ENCODE results near the gene GOLGA6A. TPM values are rescaled to one million over a fixed set of nuclear protein-coding genes. Genes with fewer than 3 reads are reported as not detected.
"Not testable (repeated sequence)": the region's sequence is repeated elsewhere in the genome, so short reads cannot be mapped to it uniquely, and the experiment has no call there.

GOLGA6A gene, protein sequence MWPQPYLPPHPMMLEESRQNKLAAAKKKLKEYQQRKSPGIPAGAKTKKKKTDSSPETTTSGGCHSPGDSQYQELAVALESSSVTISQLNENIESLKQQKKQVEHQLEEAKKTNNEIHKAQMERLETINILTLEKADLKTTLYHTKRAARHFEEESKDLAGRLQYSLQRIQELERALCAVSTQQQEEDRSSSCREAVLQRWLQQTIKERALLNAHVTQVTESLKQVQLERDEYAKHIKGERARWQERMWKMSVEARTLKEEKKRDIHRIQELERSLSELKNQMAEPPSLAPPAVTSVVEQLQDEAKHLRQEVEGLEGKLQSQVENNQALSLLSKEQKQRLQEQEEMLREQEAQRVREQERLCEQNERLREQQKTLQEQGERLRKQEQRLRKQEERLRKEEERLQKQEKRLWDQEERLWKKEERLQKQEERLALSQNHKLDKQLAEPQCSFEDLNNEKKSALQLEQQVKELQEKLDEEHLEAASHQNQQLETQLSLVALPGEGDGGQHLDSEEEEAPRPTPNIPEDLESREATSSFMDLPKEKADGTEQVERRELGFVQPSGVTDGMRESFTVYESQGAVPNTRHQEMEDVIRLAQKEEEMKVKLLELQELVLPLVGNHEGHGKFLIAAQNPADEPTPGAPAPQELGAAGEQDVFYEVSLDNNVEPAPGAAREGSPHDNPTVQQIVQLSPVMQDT
- total RNA-seq, result not detected
- long read RNA-seq, result 0 reads

DNA sequence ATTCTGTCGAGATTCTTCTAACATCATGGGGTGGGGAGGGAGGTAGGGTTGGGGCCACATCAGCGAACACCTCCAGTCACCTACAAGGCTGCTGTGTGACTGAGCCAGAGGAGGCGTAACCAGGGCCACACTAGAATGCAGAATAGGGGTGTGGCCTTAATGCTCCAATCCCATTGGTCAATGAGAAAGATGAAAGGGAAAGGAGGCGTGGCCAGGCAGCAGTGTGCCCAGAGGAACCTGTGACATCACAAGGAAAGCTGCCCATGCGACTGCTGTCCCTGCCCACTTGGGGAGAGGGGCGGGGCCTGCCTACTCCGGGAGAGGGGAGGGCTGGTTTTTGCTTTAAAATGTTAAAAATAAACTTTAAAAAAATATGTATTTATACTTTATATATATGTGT lies at the start of gene GOLGA6A:
TSS of gene GOLGA6A (minus strand) at position 101 of the 400 bp plus-strand sequence. CDS start at position 60, 41 bp downstream.
- ATAC-seq; intact Hi-C loops (cut with DNase I); DNase-seq: not testable (repeated sequence)

DNA sequence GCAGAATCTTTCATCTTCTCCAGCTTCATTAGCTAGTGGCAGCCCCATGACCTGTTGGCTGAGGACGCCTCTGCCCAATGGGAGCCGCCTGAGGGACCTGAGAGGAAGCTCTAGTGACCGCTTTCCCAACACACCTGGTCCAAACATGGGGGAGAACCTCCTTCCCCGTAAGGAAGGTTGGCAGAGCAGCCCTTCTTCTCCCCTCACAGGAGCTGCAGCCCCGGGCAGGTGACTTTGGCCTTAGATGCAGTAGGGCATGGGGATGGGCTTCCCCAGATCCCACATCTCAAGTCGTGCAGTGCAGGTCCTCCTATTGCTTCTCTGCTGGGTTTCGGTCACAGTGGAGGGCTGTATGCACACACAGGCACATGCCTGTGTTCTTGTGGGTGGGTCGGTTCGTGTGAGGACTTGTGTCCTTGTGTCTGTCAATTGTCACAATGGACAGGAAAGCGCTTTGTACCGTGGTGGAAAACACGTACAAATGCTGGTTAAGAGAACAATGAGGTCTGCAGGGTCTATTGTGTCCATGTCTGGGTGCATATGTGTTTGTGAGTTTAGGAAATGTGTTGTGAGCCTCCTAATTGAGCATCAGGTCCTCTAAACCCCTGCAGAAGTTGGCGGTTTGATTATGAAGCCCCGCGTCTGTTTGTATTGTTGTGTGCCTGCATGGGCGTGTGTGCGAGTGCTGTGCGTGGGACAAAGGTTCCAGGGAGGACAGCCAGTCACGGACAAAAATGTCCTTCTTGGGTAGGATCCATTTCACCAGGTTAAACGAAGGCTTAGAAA lies 49.5 kb upstream of the GOLGA6A start:
- intact Hi-C loops (cut with DNase I), result loop anchor here in 1 of 2 donors (10.0 kb wide), 1 partner anchor 113 kb away; no protein-coding TSS in a partner anchor
- no peak for ATAC-seq

DNA sequence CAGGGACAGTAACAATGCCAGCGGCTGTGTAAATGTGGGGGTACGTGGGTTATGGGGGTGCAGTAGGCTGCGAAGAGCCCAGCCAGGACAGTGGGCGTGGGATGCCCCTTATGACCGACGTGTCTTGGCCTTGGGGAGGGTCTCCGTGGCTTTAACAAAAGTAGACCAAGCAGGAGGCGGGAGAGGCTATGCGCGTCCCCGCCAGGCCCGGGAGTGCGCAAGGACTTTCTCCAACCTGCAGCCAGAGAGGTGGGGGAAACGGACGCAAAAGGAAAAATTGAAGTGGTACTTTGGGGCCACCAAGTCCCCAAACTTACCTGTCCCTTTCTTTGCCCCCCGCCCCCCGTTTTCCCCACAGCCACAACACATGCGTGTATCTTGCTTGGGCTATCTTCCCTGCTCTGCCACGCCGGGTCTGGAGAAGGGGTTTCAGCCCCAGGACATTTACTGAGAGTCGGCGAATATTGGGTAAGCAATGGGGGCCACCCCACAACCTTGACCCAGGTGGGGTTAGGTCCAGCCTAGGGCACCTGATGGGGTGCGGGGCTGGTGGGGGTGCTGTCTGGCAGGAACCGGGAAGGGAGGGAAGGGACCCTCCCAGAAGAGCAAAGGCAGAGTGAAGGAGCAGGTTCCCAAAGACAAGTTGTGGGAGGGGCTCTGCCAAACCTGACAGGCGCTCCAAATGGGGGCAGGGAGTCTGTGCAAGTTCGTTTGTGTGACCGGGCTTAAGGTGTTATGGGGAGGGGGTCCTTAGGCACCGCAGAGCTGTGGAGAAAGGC lies 48.7 kb upstream of the GOLGA6A start:
- no peak for DNase-seq
- ATAC-seq, result no peak
- intact Hi-C loops (cut with DNase I), result loop anchor here in 1 of 2 donors (10.0 kb wide), 1 partner anchor 114 kb away; no protein-coding TSS in a partner anchor

More for the DNA sequence above, 49.5 kb upstream of the GOLGA6A start:
- DNase-seq, result no peak

DNA sequence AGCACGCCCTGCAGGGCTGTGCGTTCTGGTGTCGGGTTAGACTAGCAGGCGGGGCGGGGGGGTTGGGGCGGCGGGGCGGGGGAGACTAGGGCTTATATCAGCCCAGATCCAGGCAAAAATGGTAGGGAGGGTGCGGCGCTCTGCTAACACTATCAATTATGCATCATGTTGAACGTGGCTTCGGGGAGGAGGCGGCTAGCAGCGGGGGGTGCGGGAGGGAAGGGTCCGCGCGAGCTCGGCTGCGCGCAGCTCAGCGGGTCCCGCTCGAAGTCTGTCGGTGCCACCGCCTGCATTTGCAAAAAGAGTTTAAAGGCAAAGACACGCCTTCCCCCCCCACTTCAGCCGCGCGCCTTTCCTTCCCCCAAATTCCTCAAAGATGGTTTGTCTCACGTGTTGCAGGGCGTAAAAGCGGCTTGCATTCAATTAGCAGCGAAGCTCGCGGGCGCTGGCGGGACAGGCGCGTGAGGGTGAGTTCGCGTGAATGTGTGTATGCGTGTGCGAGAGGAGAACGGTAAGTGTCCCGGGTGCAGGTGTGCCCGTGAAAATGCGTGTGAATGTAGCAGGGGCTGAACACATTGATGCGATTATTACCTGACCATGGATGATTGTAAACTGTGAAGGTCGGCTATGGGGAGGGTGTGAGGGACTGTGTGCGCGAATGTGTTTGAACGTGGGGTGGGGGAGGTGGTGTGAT lies 48.0 kb upstream of the GOLGA6A start, which contains the start of gene ISLR2:
TSS of gene ISLR2 (plus strand) at position 432 of the 694 bp plus-strand sequence. CDS start 2,169 bp downstream, outside the sequence.
- no peak for DNase-seq
- no peak for ATAC-seq
- intact Hi-C loops (cut with DNase I), result loop anchor here in 1 of 2 donors (10.0 kb wide), 1 partner anchor 114 kb away; no protein-coding TSS in a partner anchor

DNA sequence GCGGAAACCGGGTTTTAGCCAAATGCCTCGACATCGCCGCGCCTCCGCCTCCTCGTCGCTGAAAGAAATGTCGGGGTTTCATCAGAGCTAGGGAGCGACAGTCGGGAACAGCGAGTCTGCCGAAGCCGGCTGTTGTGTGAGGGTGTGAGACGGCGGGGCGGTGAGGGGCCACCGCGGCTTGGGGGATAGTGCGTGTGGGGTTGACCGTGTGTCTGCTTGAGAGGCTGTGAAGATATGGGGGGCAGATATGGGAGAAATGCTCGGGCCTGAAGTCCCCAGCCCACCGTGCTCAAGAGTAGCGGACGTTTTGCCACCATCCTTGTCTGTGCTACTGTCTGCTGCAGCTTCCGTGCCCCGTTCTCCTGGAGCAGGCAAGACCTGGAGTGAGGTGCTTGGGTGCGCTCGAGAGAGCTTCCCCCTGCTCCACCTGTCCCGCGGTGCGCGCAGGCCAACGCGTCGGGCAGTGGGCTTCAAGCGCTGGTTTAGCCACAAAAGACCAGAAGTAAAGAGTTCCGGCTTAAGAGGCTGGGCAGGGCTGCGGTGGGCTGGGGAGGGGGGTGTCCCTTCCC lies 47.3 kb upstream of the GOLGA6A start:
- intact Hi-C loops (cut with DNase I), result loop anchor here (5.0 to 10.0 kb wide), 3 partner anchors 115 to 193 kb away; no protein-coding TSS in a partner anchor
- no peak for DNase-seq
- ATAC-seq, result no peak

DNA sequence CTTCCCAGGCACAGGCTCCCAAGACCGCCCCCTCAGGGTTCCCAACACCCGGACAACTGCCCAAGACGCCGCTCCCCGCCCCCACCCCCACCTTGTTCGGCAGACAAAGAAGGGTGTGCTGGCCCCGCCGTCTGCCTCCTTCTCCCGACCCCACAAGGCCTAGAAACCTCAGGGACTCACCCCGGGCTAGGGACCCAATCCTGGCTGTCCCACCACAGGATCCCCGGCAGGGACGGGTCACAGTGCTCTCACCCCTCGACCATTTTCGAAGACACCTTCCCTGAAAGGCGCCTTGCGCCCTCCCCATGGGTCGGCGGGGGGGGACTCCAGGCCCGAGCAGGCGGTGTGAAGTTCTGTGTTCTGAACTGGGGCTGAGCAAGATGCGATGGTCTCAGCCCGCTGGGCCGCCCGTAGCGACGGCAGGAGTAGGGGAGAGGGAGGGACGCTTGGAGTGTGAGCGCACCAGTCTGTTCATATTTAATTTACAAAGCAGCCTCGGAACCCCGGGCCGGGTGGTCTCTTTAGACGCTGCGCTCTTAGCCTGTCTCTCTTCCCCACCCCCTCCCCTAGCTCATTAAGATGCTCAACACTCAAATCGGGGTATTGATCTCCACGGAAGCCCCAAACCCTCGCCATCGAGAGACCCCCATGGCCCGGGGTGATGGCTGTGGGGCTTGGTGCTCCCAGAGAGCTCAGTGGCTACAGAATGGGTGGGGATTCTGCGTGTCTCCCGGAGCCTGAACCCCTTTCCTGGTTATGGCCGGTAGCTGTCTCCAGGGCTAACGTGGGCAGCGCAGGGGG lies 46.6 kb upstream of the GOLGA6A start:
- ATAC-seq, result no peak
- no peak for DNase-seq
- intact Hi-C loops (cut with DNase I), result loop anchor here (5.0 kb wide), 2 partner anchors 173 to 193 kb away; no protein-coding TSS in a partner anchor

DNA sequence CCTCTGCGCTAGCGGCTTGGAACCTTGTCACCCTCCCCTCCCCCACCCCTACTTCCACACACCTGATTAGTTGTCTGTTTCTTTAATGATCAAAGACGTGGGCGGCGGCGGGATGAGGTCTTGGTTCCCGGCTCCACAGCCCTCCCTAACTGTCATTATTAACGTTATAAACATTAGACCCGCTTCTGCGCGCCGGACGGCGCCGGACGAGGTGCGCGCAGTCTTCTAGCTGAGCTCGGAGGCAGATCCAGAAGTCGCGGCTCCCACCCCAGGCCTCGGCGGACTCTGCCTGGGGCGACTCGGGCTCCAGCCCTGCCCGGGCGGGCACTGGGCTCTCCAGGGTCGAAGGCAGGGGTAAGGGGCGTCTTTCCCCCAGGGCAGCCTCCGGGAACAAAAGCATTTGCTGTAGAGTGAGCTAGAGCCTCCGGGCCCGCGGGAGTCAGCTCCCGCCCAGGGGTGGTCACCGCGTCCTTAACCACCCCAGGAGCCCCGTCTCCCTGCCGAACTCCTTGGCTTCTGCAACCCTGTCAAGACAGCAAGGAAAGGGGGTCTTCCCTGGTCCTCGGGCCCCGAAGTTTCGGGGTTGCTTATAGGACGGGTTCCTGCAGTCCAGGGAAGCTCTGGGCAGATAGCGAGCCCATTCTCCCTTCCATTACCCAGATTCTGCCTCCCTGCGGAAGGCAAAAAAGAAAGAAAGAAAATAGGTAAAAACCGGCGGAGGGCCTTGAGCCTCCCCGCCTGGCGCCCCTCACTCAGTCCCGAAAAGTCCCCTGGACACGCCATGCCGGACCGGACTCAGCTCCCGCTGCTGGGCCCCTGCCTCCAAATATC lies 45.8 kb upstream of the GOLGA6A start:
- intact Hi-C loops (cut with DNase I), result loop anchor here (2.0 to 5.0 kb wide), 3 partner anchors 174 to 194 kb away; no protein-coding TSS in a partner anchor
- DNase-seq, result peak; percentile 39
- peak; percentile 24 to 46 for ATAC-seq

DNA sequence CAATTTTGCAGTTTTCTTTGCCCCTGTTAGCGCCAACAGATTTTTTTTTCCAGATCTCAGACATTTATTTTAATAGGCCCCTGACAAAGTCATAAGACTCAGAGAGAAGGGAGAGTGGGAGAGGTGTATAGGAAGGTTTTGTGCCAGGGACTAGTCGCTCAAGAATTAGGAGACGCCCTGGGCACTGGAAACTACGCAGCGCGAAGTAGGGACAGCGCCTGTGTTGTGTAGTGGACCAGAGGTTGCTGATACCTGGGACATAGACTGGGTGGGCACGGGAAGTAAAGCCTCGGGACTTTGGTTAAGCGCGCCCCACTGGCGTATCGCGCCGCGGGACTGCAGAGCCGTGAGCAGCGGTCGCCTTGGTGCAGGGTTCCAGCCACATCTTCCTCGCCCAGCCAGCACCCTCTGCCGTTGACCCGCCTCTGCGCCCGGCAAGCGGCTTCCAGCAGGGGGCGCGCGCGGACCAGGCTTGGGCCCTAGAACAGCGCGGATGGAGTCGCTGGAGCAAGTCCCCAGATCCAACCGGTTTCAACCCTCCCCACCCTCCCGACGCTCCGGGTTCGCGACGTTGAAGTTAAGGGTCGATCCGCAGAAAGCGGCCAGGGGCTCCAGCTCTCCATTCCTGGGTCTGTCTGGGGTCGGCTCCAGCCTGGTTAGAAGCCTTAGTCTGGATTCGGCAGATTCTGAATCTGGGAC lies 45.1 kb upstream of the GOLGA6A start:
- peak; percentile 91 for DNase-seq
- ATAC-seq, result peak; percentile 96 to 97
- intact Hi-C loops (cut with DNase I), result loop anchor here (2.0 to 5.0 kb wide), 3 partner anchors 175 to 195 kb away; no protein-coding TSS in a partner anchor

DNA sequence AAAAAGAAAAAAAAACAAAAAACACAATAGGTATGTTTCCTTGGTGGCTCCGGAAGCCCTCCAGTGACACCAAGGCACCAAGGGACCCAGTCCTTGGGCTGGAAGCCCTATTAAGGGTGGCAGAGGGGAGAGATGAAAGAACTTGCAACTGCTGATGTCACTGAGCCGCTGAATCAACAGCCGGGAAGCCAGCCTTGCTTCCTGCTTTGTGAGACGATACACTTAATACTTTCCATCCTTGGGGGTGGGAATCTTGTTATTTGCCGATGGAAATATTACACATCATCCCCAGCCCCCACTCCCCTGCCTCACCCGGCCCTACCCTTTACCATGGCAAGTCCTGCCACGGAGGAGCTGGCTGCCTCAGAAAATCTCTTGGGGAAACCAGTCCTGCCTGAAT lies 42.4 kb upstream of the GOLGA6A start:
- no peak for DNase-seq
- intact Hi-C loops (cut with DNase I), result loop anchor here (5.0 kb wide), 2 partner anchors 178 to 198 kb away; no protein-coding TSS in a partner anchor
- ATAC-seq, result no peak

DNA sequence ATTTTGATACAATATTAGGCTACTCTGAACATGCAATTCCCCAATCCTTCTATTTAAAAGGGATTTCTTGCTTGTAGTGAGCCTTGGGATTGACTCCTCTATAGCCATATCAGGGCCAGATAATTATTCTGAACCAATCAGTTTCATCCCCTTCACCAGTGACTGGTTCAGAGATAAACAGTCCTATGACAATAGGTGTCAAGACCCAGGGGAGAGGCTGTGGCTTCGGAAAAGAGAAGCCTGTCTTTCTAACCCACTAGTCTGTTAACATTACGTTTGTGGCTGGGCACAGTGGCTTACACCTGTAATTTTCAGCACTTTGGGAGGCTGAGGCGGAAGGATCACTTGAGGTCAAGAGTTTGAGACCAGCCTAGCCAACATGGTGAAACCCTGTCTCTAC lies 41.8 kb upstream of the GOLGA6A start:
- ATAC-seq, result no peak
- intact Hi-C loops (cut with DNase I), result no loop called here

DNA sequence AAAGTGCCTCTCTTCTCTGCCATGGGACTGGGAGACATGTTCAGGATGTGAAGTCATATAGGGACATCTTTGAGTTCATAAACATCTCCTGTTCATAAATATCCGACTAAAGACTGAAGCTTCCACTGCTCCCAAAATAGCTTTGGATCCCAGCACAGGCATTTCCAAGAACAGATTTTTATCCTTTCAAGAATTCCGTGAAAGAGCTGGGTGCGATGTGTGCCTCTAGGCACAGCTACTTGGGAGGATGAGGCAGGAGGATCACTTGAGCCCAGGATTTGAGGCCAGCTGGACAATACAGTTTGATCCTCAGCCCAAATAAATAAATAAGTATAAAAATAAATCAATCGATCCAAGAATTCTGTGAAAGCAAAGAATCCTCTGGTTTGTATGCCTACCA lies 41.3 kb upstream of the GOLGA6A start:
- intact Hi-C loops (cut with DNase I), result no loop called here

More for the DNA sequence above, 41.8 kb upstream of the GOLGA6A start:
- DNase-seq, result no peak

DNA sequence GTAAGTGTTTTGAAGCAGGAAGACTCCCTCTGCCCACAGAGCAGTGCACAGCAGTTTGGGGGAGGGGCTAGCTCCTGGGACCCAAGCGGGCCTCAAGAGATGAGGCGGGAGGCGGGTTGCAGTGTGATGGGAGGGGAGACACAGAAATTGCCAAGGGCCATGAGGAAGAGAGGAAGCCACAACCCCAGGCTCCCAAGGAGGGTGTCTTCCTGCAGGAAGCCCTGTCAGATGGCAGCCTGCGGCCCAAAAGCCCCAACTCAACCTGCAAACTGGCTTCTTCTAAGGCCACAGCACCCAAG lies 40.7 kb upstream of the GOLGA6A start:
- DNase-seq (no peak), ATAC-seq (no peak)
- intact Hi-C loops (cut with DNase I), result no loop called here

More for the DNA sequence above, 41.3 kb upstream of the GOLGA6A start:
- ATAC-seq (no peak), DNase-seq (no peak)

DNA sequence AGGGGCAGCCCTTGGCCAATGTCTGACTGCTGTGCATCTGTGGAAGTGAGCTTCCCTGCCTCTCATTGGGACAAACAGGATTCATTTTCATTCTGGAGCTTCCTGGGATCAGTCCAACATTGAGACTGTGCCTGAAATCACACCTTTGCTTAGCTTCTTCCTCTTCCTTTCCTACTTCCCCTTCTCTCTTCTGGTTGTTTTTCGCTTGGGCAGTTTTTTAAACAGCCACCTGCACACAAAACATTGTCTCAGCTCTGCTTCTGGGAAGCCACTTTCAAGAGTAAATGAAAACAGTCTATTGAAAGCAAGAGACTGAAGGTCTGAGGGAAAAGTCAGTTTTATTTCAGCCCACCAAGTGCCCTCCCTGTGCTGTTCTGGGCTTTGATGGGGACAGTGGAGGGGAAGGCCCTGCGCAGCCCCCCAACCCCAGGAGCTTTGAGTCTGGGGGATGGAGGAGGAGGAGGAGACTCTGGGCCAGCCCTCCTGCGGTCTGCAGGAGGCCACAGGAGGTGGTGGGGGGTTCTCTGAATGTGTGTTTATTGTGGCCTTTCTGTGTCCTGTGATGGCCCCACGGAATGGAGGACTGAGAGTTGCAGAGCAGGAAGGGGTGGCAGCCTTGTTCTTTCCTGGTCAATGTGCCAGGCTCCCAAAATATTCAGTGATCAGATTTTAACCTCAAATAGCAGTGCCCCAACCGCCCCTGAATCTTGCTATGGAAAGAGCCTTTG lies 40.2 kb upstream of the GOLGA6A start:
- intact Hi-C loops (cut with DNase I), result no loop called here
- no peak for ATAC-seq

DNA sequence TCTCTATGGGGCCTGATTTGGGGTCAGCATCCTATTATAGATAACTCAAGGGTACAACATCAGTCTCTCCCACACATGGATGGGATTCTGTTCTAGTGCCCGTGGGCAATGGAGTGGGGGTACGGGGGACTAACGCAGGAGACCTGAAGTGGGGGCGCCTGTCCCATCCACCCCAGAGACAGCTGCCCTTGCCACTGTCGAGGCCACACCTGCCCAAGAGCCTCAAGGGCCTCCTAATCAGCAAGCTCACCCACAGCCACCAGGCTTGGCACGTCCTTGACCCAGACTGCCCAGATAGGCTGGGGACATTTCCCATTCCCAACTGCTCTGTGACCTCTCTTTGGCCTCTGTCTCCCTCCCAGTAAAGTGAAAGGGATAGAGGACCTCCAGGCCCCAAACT lies 39.5 kb upstream of the GOLGA6A start:
- no peak for ATAC-seq
- DNase-seq, result no peak
- intact Hi-C loops (cut with DNase I), result no loop called here

More for the DNA sequence above, 40.2 kb upstream of the GOLGA6A start:
- DNase-seq, result no peak
